Mesendoderm (in vitro differentiated cells): ENCODE measurements around the gene CD70.

Source experiments
- DNase-seq: peaks from one replicate; pipeline ENCODE4 v3.0.0; 2013
- H2AK5ac ChIP-seq: 2 replicates; pipeline ENCODE4 v1.6.1; 2013; ENCODE audit warnings: low read length, inconsistent platforms
- H2BK120ac ChIP-seq: 2 replicates; pipeline ENCODE4 v1.6.1; 2013; ENCODE audit warnings: low read depth, mild to moderate bottlenecking, low read length, moderate library complexity, mixed read lengths
- H2BK15ac ChIP-seq: replicated peaks from 2 replicates; pipeline ENCODE4 v1.6.1; 2013; ENCODE audit warnings: low read depth, mild to moderate bottlenecking, moderate library complexity
- H2BK5ac ChIP-seq: 2 replicates; pipeline ENCODE4 v1.6.1; 2013; ENCODE audit warnings: low read length, inconsistent platforms
- H3K18ac ChIP-seq: 2 replicates; pipeline ENCODE4 v1.6.1; 2013; ENCODE audit warnings: mild to moderate bottlenecking, low read length, mixed read lengths
- H3K23ac ChIP-seq: one replicate; pipeline ENCODE4 v1.6.1; 2013; ENCODE audit warnings: low read length
- H3K27ac ChIP-seq: 2 replicates; pipeline ENCODE4 v1.5.1; 2013; ENCODE audit warnings: low read depth, mild to moderate bottlenecking, inconsistent platforms, low read length, moderate library complexity
- H3K27me3 ChIP-seq: 2 replicates; pipeline ENCODE4 v1.6.1; 2013; ENCODE audit warnings: low read length, control low read depth, mild to moderate bottlenecking, inconsistent platforms; ENCODE audit not compliant: insufficient read depth, poor library complexity
- H3K36me3 ChIP-seq: 2 replicates; pipeline ENCODE4 v1.6.1; 2013; ENCODE audit warnings: low read length, inconsistent platforms; ENCODE audit not compliant: control insufficient read depth, insufficient read depth
- H3K4ac ChIP-seq: one replicate; pipeline ENCODE4 v1.6.1; 2013; ENCODE audit warnings: low read depth, mild to moderate bottlenecking, low read length, moderate library complexity
- H3K4me1 ChIP-seq: 2 replicates; pipeline ENCODE4 v1.6.1; 2013; ENCODE audit warnings: low read depth, low read length, inconsistent platforms; ENCODE audit not compliant: control insufficient read depth
- H3K4me2 ChIP-seq: 2 replicates; pipeline ENCODE4 v1.6.1; 2013; ENCODE audit warnings: low read length
- H3K4me3 ChIP-seq: 2 replicates; pipeline ENCODE4 v1.5.1; 2013; ENCODE audit warnings: mild to moderate bottlenecking, low read length
- H3K56ac ChIP-seq: one replicate; pipeline ENCODE4 v1.6.1; 2013; ENCODE audit warnings: low read length
- H3K79me1 ChIP-seq: 2 replicates; pipeline ENCODE4 v1.6.1; 2013; ENCODE audit warnings: low read length, inconsistent platforms
- H3K79me2 ChIP-seq: 2 replicates; pipeline ENCODE4 v1.6.1; 2013; ENCODE audit warnings: mild to moderate bottlenecking, low read length; ENCODE audit not compliant: control insufficient read depth, insufficient read depth
- H3K9ac ChIP-seq: 2 replicates; pipeline ENCODE4 v1.6.1; 2013; ENCODE audit warnings: low read length, inconsistent platforms
- H4K5ac ChIP-seq: one replicate; pipeline ENCODE4 v1.6.1; 2013; ENCODE audit warnings: low read length
- H4K8ac ChIP-seq: one replicate; pipeline ENCODE4 v1.6.1; 2013; ENCODE audit warnings: low read depth, mild to moderate bottlenecking, control low read depth, low read length, moderate library complexity
- WGBS: extraction: QIAGEN DNeasy Blood & Tissue Kit; methylation state at CpG from one replicate; pipeline ENCODE4 v1.1.7; 2013; ENCODE audit warnings: low lambda C conversion rate, missing lambda C conversion rate; ENCODE audit not compliant: insufficient coverage; ENCODE audit errors: extremely low coverage; 5-methylcytosine and 5-hydroxymethylcytosine counted together

Gene CD70

DNA sequence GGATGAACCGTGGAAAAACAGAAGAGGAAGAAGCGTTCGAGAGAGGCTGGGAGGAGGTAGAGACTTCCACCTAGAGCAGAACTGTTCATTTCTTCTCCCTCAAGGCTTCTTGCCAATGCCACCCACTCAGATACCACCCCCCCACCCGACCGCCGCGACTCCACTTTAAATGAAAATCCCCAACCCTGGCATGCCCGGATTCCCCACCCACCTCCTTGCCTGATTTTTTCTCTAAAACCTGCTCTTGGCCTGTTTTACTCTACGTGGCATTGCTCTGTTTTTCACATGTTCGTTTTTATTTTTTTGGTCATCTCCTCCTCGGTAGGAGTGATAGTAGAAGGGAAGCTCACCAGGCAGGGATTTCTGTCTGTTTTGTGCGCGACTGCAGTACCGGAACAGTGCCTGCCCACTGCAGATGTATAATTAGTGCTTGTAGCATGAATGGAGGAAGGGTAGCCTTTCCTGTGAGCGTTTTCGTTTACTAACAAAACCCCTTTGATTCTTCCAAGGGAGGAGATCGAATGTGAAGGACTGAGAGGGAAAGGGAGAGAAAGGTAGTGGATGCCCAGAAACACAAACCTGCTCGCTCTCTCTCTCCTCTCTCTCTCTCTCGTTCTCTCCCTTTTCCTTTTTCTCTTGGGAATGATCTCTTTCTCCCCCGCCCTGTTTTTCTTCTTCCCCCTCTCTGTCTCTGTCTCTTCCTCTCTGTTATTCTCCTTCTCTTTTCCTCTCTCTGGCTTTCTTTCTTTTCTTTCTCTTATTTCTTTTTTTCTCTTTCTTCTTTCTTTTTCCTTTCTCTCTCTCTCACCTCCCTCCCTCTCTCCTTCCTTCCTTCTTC, 2.2 kb downstream of the CD70 start:
- no peak overlapping the region for H4K8ac ChIP-seq
- no peak overlapping the region for H3K4ac ChIP-seq
- H3K4me3 ChIP-seq: no peak overlapping the region
- no peaks in the 10 kb centered on the region for H3K79me1 ChIP-seq
- no peak overlapping the region for H3K23ac ChIP-seq
- no peak overlapping the region for H2AK5ac ChIP-seq
- no peak overlapping the region for H2BK120ac ChIP-seq
- H3K4me1 ChIP-seq: peaks cover 2% of the 10 kb centered on the region
- no peak for DNase-seq
- H3K56ac ChIP-seq: no peak overlapping the region
- H3K4me2 ChIP-seq: peak overlapping the region; percentile 1
- H3K27ac ChIP-seq: no peak overlapping the region
- no peak overlapping the region for H4K5ac ChIP-seq
- WGBS: no CpG with 5 or more reads among the region's 20 CpGs
- no peaks in the 10 kb centered on the region for H3K79me2 ChIP-seq
- H2BK15ac ChIP-seq: no peak overlapping the region
- no peak overlapping the region for H3K9ac ChIP-seq
- H3K27me3 ChIP-seq: peaks cover 17% of the 10 kb centered on the region
- no peak overlapping the region for H2BK5ac ChIP-seq
- H3K36me3 ChIP-seq: no peaks in the 10 kb centered on the region
- no peak overlapping the region for H3K18ac ChIP-seq

DNA sequence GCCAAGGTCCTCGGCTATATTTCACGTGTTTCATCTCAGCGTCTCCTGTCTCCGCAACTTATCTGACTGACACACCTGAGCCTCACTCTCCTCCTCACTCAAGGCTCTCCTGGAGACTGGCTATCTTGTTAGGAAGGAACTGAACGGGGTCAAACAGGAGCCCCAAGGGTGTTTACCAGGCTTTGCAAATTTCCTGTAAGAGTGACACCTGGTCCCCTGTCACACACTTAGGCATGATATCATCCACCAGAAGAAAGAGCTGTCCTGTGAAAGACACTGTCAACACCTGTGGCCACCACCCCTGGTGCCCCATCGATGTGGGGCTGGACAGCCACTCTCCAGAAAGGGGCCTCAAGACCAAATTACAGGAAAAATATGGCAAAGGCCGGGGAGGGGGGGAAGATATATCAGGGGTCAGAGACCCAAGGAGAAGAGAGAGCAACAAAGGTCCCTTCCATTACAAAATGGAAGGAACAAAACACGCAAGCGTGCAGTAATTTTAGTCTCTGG, 2.9 kb downstream of the CD70 start:
- peak overlapping the region; percentile 87 for H3K4me2 ChIP-seq
- no peak overlapping the region for H3K9ac ChIP-seq
- H3K27me3 ChIP-seq: peaks cover 17% of the 10 kb centered on the region
- peak; percentile 34 for DNase-seq
- H3K4me3 ChIP-seq: no peak overlapping the region
- H4K8ac ChIP-seq: no peak overlapping the region
- WGBS: no CpG with 5 or more reads among the region's 9 CpGs
- H3K18ac ChIP-seq: no peak overlapping the region
- no peak overlapping the region for H2BK15ac ChIP-seq
- peaks cover 2% of the 10 kb centered on the region for H3K4me1 ChIP-seq
- no peak overlapping the region for H3K4ac ChIP-seq
- no peak overlapping the region for H3K23ac ChIP-seq
- no peak overlapping the region for H3K27ac ChIP-seq
- no peak overlapping the region for H2BK120ac ChIP-seq
- H3K36me3 ChIP-seq: no peaks in the 10 kb centered on the region
- no peak overlapping the region for H2AK5ac ChIP-seq
- no peak overlapping the region for H2BK5ac ChIP-seq
- H3K79me1 ChIP-seq: no peaks in the 10 kb centered on the region
- H4K5ac ChIP-seq: no peak overlapping the region
- no peaks in the 10 kb centered on the region for H3K79me2 ChIP-seq
- H3K56ac ChIP-seq: no peak overlapping the region

DNA sequence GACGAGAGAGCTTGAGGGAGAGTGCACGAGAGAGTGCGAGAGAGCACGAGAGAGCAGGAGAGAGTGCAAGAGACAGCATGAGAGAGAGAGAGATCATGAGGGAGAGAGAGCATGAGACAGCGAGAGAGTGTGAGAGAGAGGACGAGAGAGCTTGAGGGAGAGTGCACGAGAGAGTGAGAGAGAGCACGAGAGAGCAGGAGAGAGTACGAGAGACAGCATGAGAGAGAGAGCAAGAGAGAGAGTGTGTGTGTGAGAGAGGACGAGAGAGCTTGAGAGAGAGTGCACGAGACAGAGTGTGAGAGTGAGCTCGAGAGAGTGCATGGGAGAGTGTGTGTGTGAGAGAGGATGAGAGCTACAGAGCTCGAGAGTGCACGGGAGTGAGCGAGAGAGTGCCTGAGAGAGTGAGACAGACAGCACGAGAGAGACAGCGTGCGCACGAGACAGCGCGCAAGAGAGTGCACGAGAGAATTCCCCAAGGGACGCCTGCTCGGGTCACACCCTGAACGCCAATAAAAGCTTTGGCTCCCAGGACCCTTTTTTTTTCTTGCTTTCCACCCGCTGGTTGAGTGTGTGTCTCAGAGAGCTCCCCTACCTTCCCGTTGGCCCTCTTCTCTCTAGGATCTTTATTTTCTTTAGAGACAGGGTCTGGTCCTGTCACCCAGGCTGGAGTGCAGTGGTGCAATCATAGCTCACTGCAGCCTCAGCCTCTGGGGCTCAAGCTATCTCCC, 3.7 kb downstream of the CD70 start:
- peaks cover 2% of the 10 kb centered on the region for H3K4me1 ChIP-seq
- no peaks in the 10 kb centered on the region for H3K79me2 ChIP-seq
- H3K27me3 ChIP-seq: peaks cover 17% of the 10 kb centered on the region
- H2BK120ac ChIP-seq: no peak overlapping the region
- no CpG with 5 or more reads among the region's 27 CpGs for WGBS
- H3K4ac ChIP-seq: no peak overlapping the region
- no peak overlapping the region for H3K23ac ChIP-seq
- peak overlapping the region; percentile 52 for H3K4me3 ChIP-seq
- no peak overlapping the region for H3K18ac ChIP-seq
- H3K27ac ChIP-seq: no peak overlapping the region
- peak; percentile 82 for DNase-seq
- peak overlapping the region; percentile 87 for H3K4me2 ChIP-seq
- no peak overlapping the region for H2BK15ac ChIP-seq
- no peaks in the 10 kb centered on the region for H3K36me3 ChIP-seq
- H2AK5ac ChIP-seq: no peak overlapping the region
- no peak overlapping the region for H4K8ac ChIP-seq
- H4K5ac ChIP-seq: no peak overlapping the region
- H3K79me1 ChIP-seq: no peaks in the 10 kb centered on the region
- no peak overlapping the region for H2BK5ac ChIP-seq
- H3K56ac ChIP-seq: peak overlapping the region; percentile 87
- peak overlapping the region; percentile 64 for H3K9ac ChIP-seq

DNA sequence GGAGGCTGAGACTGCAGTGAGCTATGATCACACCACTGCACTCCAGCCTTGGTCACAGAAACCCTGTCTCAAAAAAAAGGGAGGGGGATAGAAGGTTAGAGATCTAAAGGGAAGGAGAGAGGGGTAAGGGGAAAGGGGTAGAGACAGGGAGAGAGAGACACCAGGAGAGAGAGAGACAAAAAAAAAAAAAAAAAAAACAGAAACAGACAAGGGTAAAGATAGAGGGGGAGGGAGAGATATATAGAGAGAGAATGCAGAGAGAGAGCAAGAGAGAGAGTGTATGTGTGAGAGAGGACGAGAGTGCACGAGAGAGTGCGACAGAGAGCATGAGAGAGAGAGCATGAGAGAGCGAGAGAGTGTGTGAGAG, 4.2 kb downstream of the CD70 start:
- Histone ChIP-seq H3K9ac (peak overlapping the region; percentile 64), H3K56ac (peak overlapping the region; percentile 87)

DNA sequence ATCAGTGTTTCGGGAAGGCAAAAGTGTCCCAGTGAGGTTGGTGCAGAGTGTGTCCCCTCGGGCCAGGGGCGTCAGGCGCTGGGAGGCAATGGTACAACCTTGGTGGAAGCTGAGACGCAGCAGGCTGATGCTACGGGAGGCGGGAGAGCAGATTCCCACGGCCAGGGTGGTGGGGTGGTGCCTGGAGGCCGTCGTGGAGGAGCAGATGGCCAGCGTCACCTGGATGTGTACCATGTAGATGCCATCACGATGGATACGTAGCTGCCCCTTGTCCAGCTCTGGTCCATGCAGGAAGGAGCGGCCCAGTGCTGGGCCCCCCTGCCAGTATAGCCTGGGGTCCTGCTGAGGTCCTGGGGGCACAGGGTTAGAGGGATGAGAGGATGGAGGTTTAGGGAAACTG, 4.9 kb downstream of the CD70 start:
- no peak overlapping the region for H3K4me2 ChIP-seq
- WGBS: no CpG with 5 or more reads among the region's 14 CpGs
- H3K56ac ChIP-seq: no peak overlapping the region
- no peaks in the 10 kb centered on the region for H3K79me2 ChIP-seq
- no peak overlapping the region for H3K4ac ChIP-seq
- no peaks in the 10 kb centered on the region for H3K79me1 ChIP-seq
- H4K8ac ChIP-seq: no peak overlapping the region
- H3K23ac ChIP-seq: no peak overlapping the region
- peaks cover 15% of the 10 kb centered on the region for H3K27me3 ChIP-seq
- H3K36me3 ChIP-seq: no peaks in the 10 kb centered on the region
- no peak overlapping the region for H3K9ac ChIP-seq
- H3K27ac ChIP-seq: no peak overlapping the region
- no peak overlapping the region for H2BK5ac ChIP-seq
- no peak overlapping the region for H2BK120ac ChIP-seq
- peaks cover 2% of the 10 kb centered on the region for H3K4me1 ChIP-seq
- no peak overlapping the region for H2BK15ac ChIP-seq
- H3K4me3 ChIP-seq: no peak overlapping the region
- no peak overlapping the region for H3K18ac ChIP-seq
- no peak overlapping the region for H2AK5ac ChIP-seq
- no peak overlapping the region for H4K5ac ChIP-seq
- DNase-seq: no peak

More for the DNA sequence above, 4.2 kb downstream of the CD70 start:
- peak overlapping the region; percentile 52 for H3K4me3 ChIP-seq
- H3K23ac ChIP-seq: no peak overlapping the region
- WGBS: no CpG with 5 or more reads among the region's 4 CpGs
- peaks cover 17% of the 10 kb centered on the region for H3K27me3 ChIP-seq
- H3K27ac ChIP-seq: no peak overlapping the region
- no peak for DNase-seq
- H2BK120ac ChIP-seq: no peak overlapping the region
- H2AK5ac ChIP-seq: no peak overlapping the region
- no peaks in the 10 kb centered on the region for H3K36me3 ChIP-seq
- no peak overlapping the region for H2BK15ac ChIP-seq
- peaks cover 2% of the 10 kb centered on the region for H3K4me1 ChIP-seq
- no peak overlapping the region for H4K5ac ChIP-seq
- no peak overlapping the region for H3K4ac ChIP-seq
- no peak overlapping the region for H4K8ac ChIP-seq
- no peak overlapping the region for H2BK5ac ChIP-seq
- H3K79me1 ChIP-seq: no peaks in the 10 kb centered on the region
- no peak overlapping the region for H3K18ac ChIP-seq
- no peaks in the 10 kb centered on the region for H3K79me2 ChIP-seq
- peak overlapping the region; percentile 87 for H3K4me2 ChIP-seq
